GM12873 (cell line): Measurements from ENCODE around the gene JPH3.

Experiments used
- CTCF ChIP-seq: IDR thresholded peaks from 2 replicates; pipeline ENCODE4 v1.5.1; 2012; ENCODE audit warnings: low read depth, mild to moderate bottlenecking, moderate library complexity, low read length, control low read depth; ENCODE audit not compliant: insufficient read depth; ENCODE audit errors: missing control alignments

The JPH3 gene

GRCh38 chr16:87731607-87732006 lies 129.3 kb downstream of the JPH3 start:
- no peak for TF ChIP-seq CTCF

GRCh38 chr16:87733190-87733589 lies 130.9 kb downstream of the JPH3 start:
- no peak for TF ChIP-seq CTCF

DNA sequence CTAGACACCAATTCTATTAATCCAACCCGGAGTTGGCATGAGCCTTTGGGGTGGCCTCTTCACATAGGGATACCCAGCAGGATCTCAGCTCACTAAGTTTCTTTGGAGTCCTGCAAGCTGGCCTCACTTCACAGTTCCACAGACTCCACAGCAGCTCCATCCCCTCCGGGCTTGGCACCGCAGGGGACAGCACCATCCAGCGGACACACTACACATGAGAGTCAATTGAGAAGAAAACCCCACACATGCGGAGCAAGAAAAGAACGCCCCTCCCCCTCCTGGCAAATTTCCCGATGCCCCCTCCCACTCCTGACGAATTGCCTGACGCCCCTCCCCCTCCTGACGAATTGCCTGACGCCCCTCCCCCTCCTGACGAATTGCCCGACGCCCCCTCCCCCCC lies 132.3 kb downstream of the JPH3 start:
- TF ChIP-seq CTCF: no peak

GRCh38 chr16:87735270-87736007 lies 133.1 kb downstream of the JPH3 start:
- no peak for TF ChIP-seq CTCF

GRCh38 chr16:87736008-87736382 lies 133.7 kb downstream of the JPH3 start:
- no peak for TF ChIP-seq CTCF

DNA sequence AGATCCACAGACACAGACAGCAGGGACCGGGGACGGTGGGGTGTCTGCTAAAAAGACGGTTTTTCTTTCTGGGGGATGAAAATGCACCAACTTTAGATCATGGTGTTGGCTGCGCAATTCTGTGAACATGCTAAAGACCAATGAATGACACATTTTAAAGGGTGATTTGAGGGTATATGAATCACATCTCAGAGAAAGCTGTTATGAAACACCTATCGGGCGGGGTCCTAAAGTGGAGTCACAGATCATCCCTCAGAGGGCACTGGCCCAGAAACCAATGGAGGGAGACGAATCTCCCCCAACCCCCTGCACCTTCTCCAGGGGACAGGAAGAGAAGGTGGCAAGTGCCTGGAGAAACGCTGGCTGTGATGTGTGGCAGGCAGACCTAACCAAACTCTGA lies 137.5 kb downstream of the JPH3 start:
- no peak for TF ChIP-seq CTCF

GRCh38 chr16:87740441-87740840 lies 138.1 kb downstream of the JPH3 start:
- TF ChIP-seq CTCF: no peak
